K562 (cell line): Measurements from ENCODE around the gene GP1BB. TPM values are rescaled to one million over a fixed set of nuclear protein-coding genes. Genes with fewer than 3 reads are reported as not detected.
A peak's percentile ranks its signal among the peaks of the same experiment; 100 is the strongest.

Experiments
- ARID2 ChIP-seq: fragments of 450-650 bp; IDR thresholded peaks from 2 replicates; pipeline ENCODE4 v1.6.1; 2017; ENCODE audit warnings: antibody characterized with exemption, mild to moderate bottlenecking
- ATF4 ChIP-seq: fragments of 450-650 bp; formaldehyde crosslinking; IDR thresholded peaks from 2 replicates; pipeline ENCODE4 v1.4.0; 2022; ENCODE audit warnings: mild to moderate bottlenecking, moderate library complexity
- BCLAF1 ChIP-seq, 2 experiments: fragments of 450-650 bp in 1 of 2; IDR thresholded peaks; 2 replicates each; pipeline ENCODE4 v1.6.1; 2011 to 2017; ENCODE audit warnings: low read depth in 2 of 2, antibody characterized with exemption in 1 of 2, borderline replicate concordance in 1 of 2, low read length in 1 of 2, mild to moderate bottlenecking in 1 of 2, mixed read lengths in 1 of 2; ENCODE audit not compliant: control insufficient read depth in 1 of 2
- NEUROD1 ChIP-seq: fragments of 150-350 bp; IDR thresholded peaks from 2 replicates; pipeline ENCODE4 v1.6.1; 2014; ENCODE audit warnings: borderline replicate concordance, low read length, low read depth; ENCODE audit not compliant: partially characterized antibody
- POU5F1 ChIP-seq: fragments of 150-350 bp; IDR thresholded peaks from 2 replicates; pipeline ENCODE4 v1.6.1; 2014; ENCODE audit warnings: borderline replicate concordance, low read length, low read depth, mild to moderate bottlenecking; ENCODE audit not compliant: partially characterized antibody
- SMARCE1 ChIP-seq: fragments of 450-650 bp; IDR thresholded peaks from 2 replicates; pipeline ENCODE4 v1.7.1; 2016; ENCODE audit warnings: mild to moderate bottlenecking
- STAG1 ChIP-seq: sonication (generic); formaldehyde crosslinking; IDR thresholded peaks from 2 replicates; pipeline ENCODE4 v1.5.0; 2020; ENCODE audit warnings: missing genetic modification reagents, borderline replicate concordance
- TAF15 ChIP-seq: fragments of 200-400 bp; formaldehyde crosslinking; IDR thresholded peaks from 2 replicates; pipeline ENCODE4 v1.6.1; 2017; ENCODE audit warnings: mild to moderate bottlenecking, low read depth, low read length, moderate library complexity
- ZBTB49 ChIP-seq: sonication (generic); formaldehyde crosslinking; IDR thresholded peaks from 2 replicates; pipeline ENCODE4 v1.8.0; 2022; ENCODE audit warnings: missing genetic modification reagents, mild to moderate bottlenecking, borderline replicate concordance
- ZNF197 ChIP-seq: fragments of 200-800 bp; sonication (Bioruptor generic); IDR thresholded peaks from 2 replicates; pipeline ENCODE4 v1.6.1; 2016; ENCODE audit warnings: low read depth, missing genetic modification characterization, missing compliant biosample characterization
- ZNF592 ChIP-seq: fragments of 450-650 bp; IDR thresholded peaks from 2 replicates; pipeline ENCODE4 v1.6.1; 2017; ENCODE audit warnings: antibody characterized with exemption, mild to moderate bottlenecking
- polyA plus RNA-seq, 8 experiments: library from polyadenylated mRNA; depleted of rRNA in 4 of 8; stranded (reverse) in 5 of 8; unstranded in 3 of 8; fragments of >200 nt; fragmentation: Nextera tagmentation in 2 of 8; fragmentation: Illumina TruSeq in 1 of 8; extraction: Ambion mirVana in 2 of 8; extraction: Trizol in 1 of 8; gene quantifications; 2 replicates each; pipeline versions ENCODE4 v1.2.1 to v1.2.3, GENCODE V29; 2011 to 2014; ENCODE audit warnings: inconsistent platforms in 1 of 8, missing spikeins in 1 of 8
- total RNA-seq, 7 experiments: library from RNA; depleted of rRNA in 6 of 7; stranded (reverse); fragments of >200 nt in 6 of 7; fragmentation: Illumina TruSeq in 2 of 7; extraction: Trizol in 2 of 7; gene quantifications; 2 replicates each; pipeline versions ENCODE4 v1.2.1 to v1.2.3, GENCODE V29; 2011 to 2021; ENCODE audit warnings: low replicate concordance in 1 of 7

Gene GP1BB
- total and polyA plus RNA-seq, 9 of the 15 experiments (the other 6 are each of a cell fraction or from before 2014, with no cell fraction given), result 0.69 to 162 (median 2.8) TPM

- TF ChIP-seq NEUROD1, result no peak
- no peak for TF ChIP-seq TAF15
- peak in 1 of 2 experiments; percentile 76; a peak in 1 of 4 replicates for TF ChIP-seq BCLAF1 (IDR thresholded peaks at IDR 0.05; ENCODE audit: borderline replicate concordance in 1 of 2, control insufficient read depth in 1 of 2, low read depth in 2 of 2, low read length in 1 of 2)
- no peak for TF ChIP-seq ZNF592
- no peak for TF ChIP-seq ATF4 (CRISPR knock-in tag)
- TF ChIP-seq STAG1 (CRISPR knock-in tag), result no peak
- TF ChIP-seq POU5F1, result no peak
- TF ChIP-seq SMARCE1, result no peak
- no peak for TF ChIP-seq ZBTB49 (CRISPR knock-in tag)
- TF ChIP-seq ZNF197, result no peak
- peak; percentile 98 for TF ChIP-seq ARID2
Measured at GRCh38 chr22:19717691-19718455, 5.5 kb upstream of the GP1BB start (continued).
